HepG2 (cell line): Measurements from ENCODE around the gene PKLR. TPM values are rescaled to one million over a fixed set of nuclear protein-coding genes. Genes with fewer than 3 reads are reported as not detected.
A peak's percentile ranks its signal among the peaks of the same experiment; 100 is the strongest.

Experiments used
- ARNT ChIP-seq: fragments of 450-650 bp; IDR thresholded peaks from 2 replicates; pipeline ENCODE4 v1.6.1; 2017
- BATF2 ChIP-seq: sonication (generic); formaldehyde crosslinking; IDR thresholded peaks from 2 replicates; pipeline ENCODE4 v1.8.0; 2022; ENCODE audit warnings: mild to moderate bottlenecking, missing genetic modification reagents, moderate library complexity
- BHLHE40 ChIP-seq: IDR thresholded peaks from 2 replicates; pipeline ENCODE4 v1.6.1; 2011; ENCODE audit warnings: low read length, improper control_type of control experiment
- CHD2 ChIP-seq: IDR thresholded peaks from 2 replicates; pipeline ENCODE4 v1.6.1; 2011; ENCODE audit warnings: low read depth, low read length, improper control_type of control experiment
- FOXA3 ChIP-seq: IDR thresholded peaks from 2 replicates; pipeline ENCODE4 v1.6.1; 2016; ENCODE audit warnings: missing genetic modification reagents, missing compliant biosample characterization
- GATAD1 ChIP-seq: IDR thresholded peaks from 2 replicates; pipeline ENCODE4 v1.6.1; 2016; ENCODE audit warnings: missing genetic modification reagents, missing compliant biosample characterization
- ISL2 ChIP-seq: sonication (generic); formaldehyde crosslinking; IDR thresholded peaks from 2 replicates; pipeline ENCODE4 v1.5.0; 2020; ENCODE audit warnings: missing genetic modification reagents
- MED13 ChIP-seq: sonication (generic); formaldehyde crosslinking; IDR thresholded peaks from 2 replicates; pipeline ENCODE4 v1.5.0; 2020; ENCODE audit warnings: missing genetic modification reagents
- MLX ChIP-seq: IDR thresholded peaks from 2 replicates; pipeline ENCODE4 v1.6.1; 2016
- PPARG ChIP-seq: conservative IDR thresholded peaks from 2 replicates; pipeline ENCODE4 v1.6.1; 2016; ENCODE audit warnings: missing biosample characterization, missing genetic modification reagents
- PRDM10 ChIP-seq: sonication (generic); formaldehyde crosslinking; IDR thresholded peaks from 2 replicates; pipeline ENCODE4 v1.4.0; 2020; ENCODE audit warnings: low read depth, missing genetic modification reagents
- PRDM4 ChIP-seq: sonication (generic); formaldehyde crosslinking; IDR thresholded peaks from 2 replicates; pipeline ENCODE4 v1.9.0; 2021; ENCODE audit warnings: missing genetic modification reagents, borderline replicate concordance
- SOX5 ChIP-seq: IDR thresholded peaks from 2 replicates; pipeline ENCODE4 v1.6.1; 2016; ENCODE audit warnings: borderline replicate concordance
- SRF ChIP-seq: IDR thresholded peaks from 2 replicates; pipeline ENCODE4 v1.6.1; 2011; ENCODE audit warnings: mild to moderate bottlenecking, low read depth, low read length, moderate library complexity
- U2AF1 ChIP-seq: fragments of 200-400 bp; formaldehyde crosslinking; optimal IDR thresholded peaks from 2 replicates; pipeline ENCODE3; 2017; ENCODE audit warnings: mild to moderate bottlenecking, low read depth, low read length
- ZBTB33 ChIP-seq: sonication (generic); formaldehyde crosslinking; IDR thresholded peaks from 2 replicates; pipeline ENCODE4 v1.4.0; 2020; ENCODE audit warnings: missing genetic modification reagents
- ZFP37 ChIP-seq: sonication (generic); formaldehyde crosslinking; IDR thresholded peaks from 2 replicates; pipeline ENCODE4 v1.4.0; 2020; ENCODE audit warnings: missing genetic modification reagents, borderline replicate concordance
- ZNF180 ChIP-seq: sonication (generic); formaldehyde crosslinking; IDR thresholded peaks from 2 replicates; pipeline ENCODE4 v1.4.0; 2020; ENCODE audit warnings: low read depth, missing genetic modification reagents, borderline replicate concordance
- ZNF431 ChIP-seq: sonication (generic); formaldehyde crosslinking; IDR thresholded peaks from 2 replicates; pipeline ENCODE4 v1.9.0; 2022; ENCODE audit warnings: missing genetic modification reagents, low read depth, mild to moderate bottlenecking, borderline replicate concordance
- ZNF432 ChIP-seq: sonication (generic); formaldehyde crosslinking; IDR thresholded peaks from 2 replicates; pipeline ENCODE4 v1.5.0; 2020; ENCODE audit warnings: missing genetic modification reagents, mild to moderate bottlenecking, borderline replicate concordance
- ZNF7 ChIP-seq: IDR thresholded peaks from 2 replicates; pipeline ENCODE4 v1.6.1; 2016; ENCODE audit warnings: missing biosample characterization, missing genetic modification reagents
- polyA plus RNA-seq, 8 experiments: library from polyadenylated mRNA; depleted of rRNA in 3 of 8; stranded (reverse) in 7 of 8; unstranded in 1 of 8; fragments of >200 nt; fragmentation: Illumina TruSeq in 4 of 8; extraction: Trizol in 4 of 8; gene quantifications; 2 replicates each; pipeline versions ENCODE4 v1.2.1 to v1.2.3, GENCODE V29; 2011 to 2016; ENCODE audit warnings: low read depth in 4 of 8, missing spikeins in 1 of 8, mixed read lengths in 1 of 8; ENCODE audit not compliant: insufficient read depth in 1 of 8
- total RNA-seq, 5 experiments: library from RNA; depleted of rRNA; stranded (reverse); fragments of >200 nt; fragmentation: Illumina TruSeq; extraction: Trizol; gene quantifications; 2 replicates each; pipeline ENCODE4 v1.2.3, GENCODE V29; 2016; ENCODE audit warnings: low read depth in 1 of 5

The PKLR gene
- total and polyA plus RNA-seq, 2 of the 13 experiments (the other 11 are each of a cell fraction or from before 2014, with no cell fraction given) = 10.3 to 29.3 TPM

GRCh38 chr1:155300553-155301329, 497 bp downstream of the PKLR start (continued):
- TF ChIP-seq ZNF431 (CRISPR knock-in tag) (peak; percentile 92; the same call in 1 of the 2 replicates), PRDM4 (CRISPR knock-in tag) (no peak), U2AF1 (no peak), ISL2 (CRISPR knock-in tag) (peak; percentile 67; the same call in 1 of the 2 replicates), ZFP37 (peak; percentile 91; the same call in 1 of the 2 replicates), ARNT (no peak), ZNF432 (no peak), ZBTB33 (CRISPR knock-in tag) (0 out of 2 replicates have a peak, but pooled peaks have one; percentile 7), PPARG (CRISPR knock-in tag) (peak; percentile 86), SOX5 (CRISPR knock-in tag) (peak; percentile 85), ZNF180 (CRISPR knock-in tag) (no peak), ZNF7 (CRISPR knock-in tag) (no peak), MED13 (no peak), SRF (no peak), BHLHE40 (no peak), GATAD1 (CRISPR knock-in tag) (peak; percentile 71), PRDM10 (peak; percentile 71), BATF2 (CRISPR knock-in tag) (no peak), CHD2 (no peak), MLX (CRISPR knock-in tag) (peak; percentile 100), FOXA3 (CRISPR knock-in tag) (peak; percentile 76)
